Panc1 (cell line): ENCODE results near the gene ITPR2. TPM values are rescaled to one million over a fixed set of nuclear protein-coding genes. Genes with fewer than 3 reads are reported as not detected.

Experiments
- ATAC-seq: fragments of 200-7000 bp; cut with Tn5 transposase; 2 replicates; pipeline ENCODE4 v1.9.1; 2020; ENCODE audit warnings: mild to moderate bottlenecking, moderate library complexity
- BruUV-seq: library from RNA; stranded (reverse); fragments of 400-500 nt; replicated peaks from 2 replicates; lab custom pipeline; 2021; lab: Mats Ljungman, UMichigan
- CTCF ChIA-PET: fragments of 300-600 bp; sonication (Branson Sonifier 250); formaldehyde crosslinking; loops from one replicate; lab custom pipeline; 2022; ENCODE audit warnings: antibody characterized with exemption; lab: Charles Lee
- POLR2A ChIA-PET: fragments of 300-600 bp; sonication (Branson Sonifier 250); formaldehyde crosslinking; loops from one replicate; lab custom pipeline; 2022; ENCODE audit warnings: antibody characterized with exemption; lab: Charles Lee
- DNase-seq: peaks from one replicate; pipeline ENCODE4 v3.0.0-alpha.2; 2010; ENCODE audit warnings: low read depth, low spot score
- H3K27ac ChIP-seq: 2 replicates; pipeline ENCODE4 v1.5.1; 2011; ENCODE audit warnings: mild to moderate bottlenecking, low read length, inconsistent platforms
- H3K27me3 ChIP-seq: fragments of 200-500 bp; sonication (Bioruptor generic); 2 replicates; pipeline ENCODE4 v1.6.0; 2014; ENCODE audit warnings: low read length, inconsistent platforms; ENCODE audit not compliant: control insufficient read depth, insufficient read depth
- H3K36me3 ChIP-seq: fragments of 200-500 bp; sonication (Bioruptor generic); 2 replicates; pipeline ENCODE4 v1.5.1; 2014; ENCODE audit warnings: inconsistent platforms, mild to moderate bottlenecking, low read length, moderate library complexity; ENCODE audit not compliant: control insufficient read depth, insufficient read depth
- H3K4me1 ChIP-seq: 2 replicates; pipeline ENCODE4 v1.5.1; 2011; ENCODE audit warnings: inconsistent platforms, mild to moderate bottlenecking, low read length, moderate library complexity; ENCODE audit not compliant: control insufficient read depth, insufficient read depth
- H3K4me3 ChIP-seq, 2 experiments: 2 replicates each; pipeline ENCODE4 v1.5.1; 2011 to 2012; ENCODE audit warnings: low read depth in 2 of 2, low read length in 2 of 2, mild to moderate bottlenecking in 2 of 2, inconsistent platforms in 1 of 2, moderate library complexity in 1 of 2
- H3K9me3 ChIP-seq: fragments of 200-500 bp; sonication (Bioruptor generic); 2 replicates; pipeline ENCODE4 v1.5.1; 2014; ENCODE audit warnings: low read depth, mild to moderate bottlenecking, inconsistent platforms, low read length, moderate library complexity; ENCODE audit not compliant: control insufficient read depth, insufficient read depth
- CTCF ChIP-seq: fragments of 450-650 bp; IDR thresholded peaks from 2 replicates; pipeline ENCODE4 v1.5.1; 2017; ENCODE audit warnings: mild to moderate bottlenecking
- POLR2AphosphoS5 ChIP-seq: IDR thresholded peaks from 2 replicates; pipeline ENCODE4 v1.6.1; 2012; ENCODE audit warnings: mild to moderate bottlenecking, low read depth, low read length, moderate library complexity
- REST ChIP-seq, 2 experiments: IDR thresholded peaks; 2 replicates each; pipeline ENCODE4 v1.6.1; 2011 to 2012; ENCODE audit warnings: low read depth in 2 of 2, control low read depth in 1 of 2, low read length in 1 of 2, mild to moderate bottlenecking in 1 of 2, moderate library complexity in 1 of 2; ENCODE audit not compliant: insufficient read depth in 1 of 2
- SIN3A ChIP-seq: IDR thresholded peaks from 2 replicates; pipeline ENCODE4 v1.6.1; 2012; ENCODE audit warnings: low read depth, mild to moderate bottlenecking, low read length, moderate library complexity, borderline replicate concordance; ENCODE audit not compliant: insufficient read depth
- TCF7L2 ChIP-seq: IDR thresholded peaks from 2 replicates; pipeline ENCODE4 v1.6.1; 2011; ENCODE audit warnings: mild to moderate bottlenecking, low read depth, low read length, inconsistent platforms
- in situ Hi-C: cut with HindIII; loops from 2 replicates; pipeline ENCODE4 v1.10.0; 2016; ENCODE audit warnings: low sequenced_read_pairs, low pct_unique_long_range_greater_than_20kb
- intact Hi-C: fragments of 100-400 bp; cut with micrococcal nuclease; formaldehyde crosslinking; loops from one replicate; pipeline ENCODE4 v1.10.0; 2022; ENCODE audit not compliant: unreplicated experiment
- total RNA-seq: library from RNA; stranded (reverse); gene quantifications from one replicate; pipeline ENCODE4 v1.2.1, GENCODE V29; 2021; ENCODE audit not compliant: unreplicated experiment

ITPR2 gene
- total RNA-seq, 1 experiment from 2014 or later = 41.8 TPM

- DNase-seq = no peak
- Histone ChIP-seq H3K4me3 (no peak overlapping the region), H3K9me3 (no peaks in the 10 kb centered on the region), H3K27ac (no peak overlapping the region), H3K4me1 (no peaks in the 10 kb centered on the region), H3K27me3 (no peaks in the 10 kb centered on the region), H3K36me3 (no peaks in the 10 kb centered on the region)
- BruUV-seq = no TSS peak
- POLR2A ChIA-PET = no interaction called here
- CTCF ChIA-PET = no interaction called here
- ATAC-seq = no peak
- intact Hi-C loops (no loop called here), in situ Hi-C loops (no loop called here)
- TF ChIP-seq POLR2AphosphoS5 (no peak), CTCF (peak; percentile 6; the same call in 1 of the 2 replicates), REST (IDR thresholded peaks at IDR 0.05; ENCODE audit: insufficient read depth in 1 of 2, low read depth in 2 of 2, low read length in 1 of 2) (no peak), TCF7L2 (no peak)
Observed at GRCh38 chr12:26612203-26612602, 220.8 kb downstream of the ITPR2 start.

GRCh38 chr12:26611598-26611997 is 221.4 kb downstream of the ITPR2 start:
- no peak overlapping the region for H3K4me3 ChIP-seq
- DNase-seq (no peak), ATAC-seq (no peak)
- H3K4me1 ChIP-seq = no peaks in the 10 kb centered on the region
- H3K36me3 ChIP-seq = no peaks in the 10 kb centered on the region
- H3K27ac ChIP-seq = no peak overlapping the region
- CTCF ChIA-PET = no interaction called here
- H3K9me3 ChIP-seq = no peaks in the 10 kb centered on the region
- POLR2A ChIA-PET = no interaction called here
- intact Hi-C loops (no loop called here), in situ Hi-C loops (no loop called here)
- BruUV-seq = no TSS peak
- TF ChIP-seq TCF7L2 (no peak), SIN3A (no peak), CTCF (no peak), REST (IDR thresholded peaks at IDR 0.05; ENCODE audit: insufficient read depth in 1 of 2, low read depth in 2 of 2, low read length in 1 of 2) (no peak), POLR2AphosphoS5 (no peak)
- H3K27me3 ChIP-seq = no peaks in the 10 kb centered on the region
